B cell (primary cell): ENCODE data around the gene GTF2I. TPM values are rescaled to one million over a fixed set of nuclear protein-coding genes. Genes with fewer than 3 reads are reported as not detected.

Source experiments
- ATAC-seq: fragments of 200-7000 bp; cut with Tn5 transposase; one replicate; pipeline ENCODE4 v1.10.0; 2021; ENCODE audit warnings: low read depth, mild to moderate bottlenecking, moderate number of reproducible peaks, moderate library complexity
- CTCF ChIA-PET: fragments of 350-600 bp; sonication (Branson Sonifier 250); formaldehyde crosslinking; loops from one replicate; lab custom pipeline; 2021; ENCODE audit warnings: antibody characterized with exemption, inconsistent platforms; lab: Charles Lee
- POLR2A ChIA-PET: fragments of 350-600 bp; sonication (Branson Sonifier 250); formaldehyde crosslinking; loops from one replicate; lab custom pipeline; 2021; ENCODE audit warnings: antibody characterized with exemption; lab: Charles Lee
- DNase-seq: peaks from one replicate; pipeline ENCODE4 v3.0.0; 2013
- H2AFZ ChIP-seq: 2 replicates; pipeline ENCODE4 v1.6.1; 2012; ENCODE audit warnings: mild to moderate bottlenecking, low read depth, low read length; ENCODE audit not compliant: insufficient read depth, poor library complexity, severe bottlenecking
- H3K27ac ChIP-seq, 2 donors: 1 replicate in 1 of 2; 2 replicates in 1 of 2; pipeline ENCODE4 v1.5.1; 2012 to 2013; ENCODE audit warnings: low read length in 2 of 2, mild to moderate bottlenecking in 2 of 2, moderate library complexity in 1 of 2
- H3K27me3 ChIP-seq, 4 experiments: fragments of 200-600 bp in 1 of 4; sonication (generic) in 1 of 4; replicated peaks in 1 of 4; 1 replicate in 2 of 4; 2 replicates in 2 of 4; pipeline versions ENCODE4 v1.6.1 to v1.7.0; 2013 to 2016; ENCODE audit warnings: low read length in 3 of 4, mild to moderate bottlenecking in 2 of 4, mixed read lengths in 1 of 4, moderate library complexity in 1 of 4; ENCODE audit not compliant: insufficient read depth in 4 of 4, control insufficient read depth in 3 of 4; ENCODE audit errors: control extremely low read depth in 1 of 4
- H3K36me3 ChIP-seq, 2 experiments: replicated peaks in 1 of 2; 1 replicate in 1 of 2; 2 replicates in 1 of 2; pipeline versions ENCODE4 v1.6.1 to v1.7.1; 2013; ENCODE audit warnings: low read length in 1 of 2; ENCODE audit not compliant: insufficient read depth in 2 of 2, control insufficient read depth in 1 of 2; ENCODE audit errors: control extremely low read depth in 1 of 2, extremely low read depth in 1 of 2
- H3K4me1 ChIP-seq, 2 donors: fragments of 200-600 bp in 1 of 2; sonication (generic) in 1 of 2; 1 replicate in 1 of 2; 2 replicates in 1 of 2; pipeline versions ENCODE4 v1.5.1 to v1.6.1; 2013 to 2017; ENCODE audit warnings: low read length in 2 of 2; ENCODE audit not compliant: control insufficient read depth in 2 of 2, insufficient read depth in 2 of 2
- H3K4me2 ChIP-seq: replicated peaks from 2 replicates; pipeline ENCODE3; 2012; ENCODE audit warnings: mild to moderate bottlenecking, low read depth, low read length; ENCODE audit not compliant: poor library complexity, severe bottlenecking
- H3K4me3 ChIP-seq, 5 experiments: fragments of 200-600 bp in 1 of 5; sonication (generic) in 1 of 5; 1 replicate in 3 of 5; 2 replicates in 2 of 5; pipeline versions ENCODE4 v1.5.1 to v1.7.0; 2011 to 2016; ENCODE audit warnings: low read length in 4 of 5, mild to moderate bottlenecking in 4 of 5, low read depth in 2 of 5, control low read depth in 1 of 5, moderate library complexity in 1 of 5; ENCODE audit not compliant: insufficient read depth in 1 of 5; ENCODE audit errors: control extremely low read depth in 1 of 5, extremely low read depth in 1 of 5
- H3K79me2 ChIP-seq: fragments of 200-600 bp; sonication (generic); one replicate; pipeline ENCODE4 v1.6.0; 2016; ENCODE audit warnings: low read length; ENCODE audit not compliant: control insufficient read depth, insufficient read depth
- H3K9ac ChIP-seq: fragments of 200-600 bp; sonication (generic); 2 replicates; pipeline ENCODE4 v1.6.1; 2017; ENCODE audit warnings: mild to moderate bottlenecking, low read length, moderate library complexity
- H3K9me3 ChIP-seq, 3 donors: one replicate each; pipeline versions ENCODE4 v1.6.1 to v1.7.1; 2013; ENCODE audit warnings: low read length in 2 of 3; ENCODE audit not compliant: control insufficient read depth in 2 of 3, insufficient read depth in 1 of 3; ENCODE audit errors: control extremely low read depth in 1 of 3
- H4K20me1 ChIP-seq: 2 replicates; pipeline ENCODE4 v1.6.0; 2012; ENCODE audit warnings: mild to moderate bottlenecking, low read length; ENCODE audit not compliant: insufficient read depth, control insufficient read depth, poor library complexity, severe bottlenecking
- H3K27ac Mint-ChIP-seq: one replicate; pipeline ENCODE4 v1.8.0; 2021; ENCODE audit warnings: mixed read lengths
- H3K27me3 Mint-ChIP-seq: one replicate; pipeline ENCODE4 v1.8.0; 2021; ENCODE audit warnings: mixed read lengths
- H3K4me1 Mint-ChIP-seq: one replicate; pipeline ENCODE4 v1.8.0; 2021; ENCODE audit warnings: mixed read lengths
- H3K4me3 Mint-ChIP-seq: one replicate; pipeline ENCODE4 v1.8.0; 2021; ENCODE audit warnings: mixed read lengths
- H3K9me3 Mint-ChIP-seq: one replicate; pipeline ENCODE4 v1.8.0; 2022; ENCODE audit warnings: mixed read lengths; ENCODE audit not compliant: insufficient read depth
- CTCF ChIP-seq: fragments of 200-600 bp; IDR thresholded peaks from one replicate; pipeline ENCODE4 v1.8.0; 2022; ENCODE audit warnings: antibody characterized with exemption, mild to moderate bottlenecking
- EZH2 ChIP-seq: IDR thresholded peaks from 2 replicates; pipeline ENCODE4 v1.6.1; 2012; ENCODE audit warnings: borderline replicate concordance, low read depth, mild to moderate bottlenecking, moderate library complexity, low read length; ENCODE audit not compliant: insufficient read depth, poor library complexity, severe bottlenecking
- WGBS: methylation state at CpG from one replicate; pipeline ENCODE4 v1.1.5; 2013; ENCODE audit warnings: missing lambda C conversion rate; ENCODE audit not compliant: insufficient coverage; 5-methylcytosine and 5-hydroxymethylcytosine counted together
- intact Hi-C: fragments of 100-400 bp; cut with micrococcal nuclease; formaldehyde crosslinking; loops from one replicate; pipeline ENCODE4 v1.10.0; 2022
- polyA plus RNA-seq: library from polyadenylated mRNA; depleted of rRNA; stranded (reverse); fragments of >200 nt; gene quantifications from 2 replicates; pipeline ENCODE4 v1.2.3, GENCODE V29; 2012
- total RNA-seq, 2 donors: library from RNA; stranded (reverse); fragments of 120-200 nt in 1 of 2; gene quantifications; 1 replicate in 1 of 2; 2 replicates in 1 of 2; pipeline versions ENCODE4 v1.2.3 to v1.2.4, GENCODE V29; 2013 to 2022

Gene GTF2I
- total and polyA plus RNA-seq, 2 donors (not counting 1 experiment from before 2014, with no cell fraction given): 140 to 271 TPM

GRCh38 chr7:74612015-74612829 lies 45.3 kb upstream of the GTF2I start:
- ATAC-seq (no peak), DNase-seq (no peak)
- CTCF ChIA-PET: no interaction called here
- Mint-ChIP-seq H3K27me3 (no peaks in the 10 kb centered on the region), H3K4me1 (peaks cover 24% of the 10 kb centered on the region), H3K4me3 (no peak overlapping the region), H3K27ac (no peak overlapping the region), H3K9me3 (no peaks in the 10 kb centered on the region)
- H3K4me3 ChIP-seq: no peak overlapping the region
- no peaks in the 10 kb centered on the region for H3K9me3 ChIP-seq
- no peaks in the 10 kb centered on the region for H3K36me3 ChIP-seq
- H3K79me2 ChIP-seq: no peaks in the 10 kb centered on the region
- H3K27me3 ChIP-seq: no peaks in the 10 kb centered on the region
- peaks cover 14 to 18% of the 10 kb centered on the region in 2 donors for H3K4me1 ChIP-seq
- no peak overlapping the region for H3K4me2 ChIP-seq
- TF ChIP-seq CTCF (no peak), EZH2 (no peak)
- POLR2A ChIA-PET: interaction anchor here (0.7 kb wide), 1 partner anchor 767 kb away, joined by 3 read pairs; no protein-coding TSS in a partner anchor
- no peak overlapping the region for H3K9ac ChIP-seq
- no peaks in the 10 kb centered on the region for H4K20me1 ChIP-seq
- H2AFZ ChIP-seq: peak overlapping the region; percentile 10
- intact Hi-C loops: no loop called here
- 56% methylated on average over 10 of the region's 11 CpGs for WGBS
- H3K27ac ChIP-seq: no peak overlapping the region
